Nephron (organoid): ENCODE results near the gene AMBRA1.
"Not testable (repeated sequence)": the region's sequence is repeated elsewhere in the genome, so short reads cannot be mapped to it uniquely, and the experiment has no call there.

Experiments
- H3K27ac Mint-ChIP-seq, 3 experiments: 2 replicates each; pipeline ENCODE4 v1.8.0; 2020; ENCODE audit warnings: mixed read lengths in 3 of 3, mild to moderate bottlenecking in 2 of 3, moderate library complexity in 1 of 3
- H3K27me3 Mint-ChIP-seq: 2 replicates; pipeline ENCODE4 v1.8.0; 2021; ENCODE audit warnings: low read depth, mild to moderate bottlenecking, moderate library complexity, mixed read lengths
- H3K36me3 Mint-ChIP-seq: 2 replicates; pipeline ENCODE4 v1.8.0; 2020; ENCODE audit warnings: low read depth, mixed read lengths
- H3K4me1 Mint-ChIP-seq: 2 replicates; pipeline ENCODE4 v1.8.0; 2020; ENCODE audit warnings: mixed read lengths
- H3K4me3 Mint-ChIP-seq, 3 experiments: 2 replicates each; pipeline ENCODE4 v1.8.0; 2020; ENCODE audit warnings: mild to moderate bottlenecking in 3 of 3, mixed read lengths in 3 of 3, moderate library complexity in 2 of 3
- H3K9me3 Mint-ChIP-seq: 2 replicates; pipeline ENCODE4 v1.8.0; 2020; ENCODE audit warnings: mixed read lengths
- CTCF ChIP-seq, 3 experiments: fragments of 200-600 bp; sonication (generic); IDR thresholded peaks; one replicate each; pipeline ENCODE4 v1.5.0; 2021; ENCODE audit warnings: antibody characterized with exemption in 3 of 3; ENCODE audit not compliant: unreplicated experiment in 3 of 3

Gene AMBRA1

GRCh38 chr11:46521961-46522681 is 71.7 kb downstream of the AMBRA1 start:
- H3K9me3 Mint-ChIP-seq = no peaks in the 10 kb centered on the region
- H3K36me3 Mint-ChIP-seq = no peaks in the 10 kb centered on the region
- no peaks in the 10 kb centered on the region for H3K27me3 Mint-ChIP-seq
- TF ChIP-seq CTCF (IDR thresholded peaks at IDR 0.05; ENCODE audit: unreplicated experiment in 3 of 3) = peak in 1 of 3 experiments; percentile 17
- peak overlapping the region in 1 of 3 experiments; percentile 11 for H3K4me3 Mint-ChIP-seq
- H3K4me1 Mint-ChIP-seq = peaks cover 57% of the 10 kb centered on the region
- H3K27ac Mint-ChIP-seq = peak overlapping the region; percentile 42 to 59 (median 50)

- Mint-ChIP-seq H3K4me3 (no peak overlapping the region), H3K4me1 (peaks cover 57% of the 10 kb centered on the region), H3K9me3 (no peaks in the 10 kb centered on the region), H3K27ac (peak overlapping the region; percentile 42 to 59 (median 50)), H3K27me3 (no peaks in the 10 kb centered on the region), H3K36me3 (no peaks in the 10 kb centered on the region)
- TF ChIP-seq CTCF (IDR thresholded peaks at IDR 0.05; ENCODE audit: unreplicated experiment in 3 of 3) = no peak
Measured at GRCh38 chr11:46520971-46521745, 72.7 kb downstream of the AMBRA1 start.

- H3K4me1 Mint-ChIP-seq = peaks cover 53% of the 10 kb centered on the region
- TF ChIP-seq CTCF (IDR thresholded peaks at IDR 0.05; ENCODE audit: unreplicated experiment in 3 of 3) = no peak
- no peaks in the 10 kb centered on the region for H3K9me3 Mint-ChIP-seq
- H3K27me3 Mint-ChIP-seq = no peaks in the 10 kb centered on the region
- H3K36me3 Mint-ChIP-seq = no peaks in the 10 kb centered on the region
- no peak overlapping the region for H3K4me3 Mint-ChIP-seq
- H3K27ac Mint-ChIP-seq = peak overlapping the region in 1 of 3 experiments; percentile 7
Measured at GRCh38 chr11:46519351-46519750, 74.5 kb downstream of the AMBRA1 start.

- Mint-ChIP-seq H3K27ac (peak overlapping the region in 1 of 3 experiments; percentile 7), H3K4me1 (peaks cover 54% of the 10 kb centered on the region)
- H3K9me3 Mint-ChIP-seq, H3K36me3 Mint-ChIP-seq, H3K4me3 Mint-ChIP-seq, H3K27me3 Mint-ChIP-seq: not testable (repeated sequence)
Measured at GRCh38 chr11:46518928-46519327, 74.9 kb downstream of the AMBRA1 start.

- no peak overlapping the region for H3K4me3 Mint-ChIP-seq
Measured at GRCh38 chr11:46514370-46514769, 79.5 kb downstream of the AMBRA1 start.

More at GRCh38 chr11:46514370-46514769, 79.5 kb downstream of the AMBRA1 start:
- Mint-ChIP-seq H3K27ac (peak overlapping the region in 1 of 3 experiments; percentile 49), H3K36me3 (peaks cover 5% of the 10 kb centered on the region), H3K4me1 (peaks cover 26% of the 10 kb centered on the region), H3K27me3 (no peaks in the 10 kb centered on the region), H3K9me3 (no peaks in the 10 kb centered on the region)
- TF ChIP-seq CTCF (IDR thresholded peaks at IDR 0.05; ENCODE audit: unreplicated experiment in 3 of 3) = no peak
